Measurements from ENCODE around the gene CHTF18.

- TF ChIP-seq POLR2A (IDR thresholded peaks at IDR 0.05) (no peak), CTCF (IDR thresholded peaks at IDR 0.05) (no peak)
These were observed 28.8 kb downstream of the CHTF18 start for GRCh38 chr16:817001-817906.

Measured in vagina (tissue), 2 donors.